GM23338 (cell line): ENCODE data around the gene LRP1B.

ENCODE experiments used
- CREB1 ChIP-seq: fragments of 250-450 bp; sonication (Bioruptor Pico); IDR thresholded peaks from 2 replicates; pipeline ENCODE4 v1.5.0; 2020; ENCODE audit warnings: low read depth, mild to moderate bottlenecking, moderate library complexity
- CTCF ChIP-seq, 2 experiments: fragments of 200-600 bp in 1 of 2; sonication (generic) in 1 of 2; conservative IDR thresholded peaks; 2 replicates each; pipeline versions ENCODE4 v1.5.1 to v1.6.1; 2016 to 2017; ENCODE audit warnings: antibody characterized with exemption in 2 of 2, low read depth in 2 of 2, mild to moderate bottlenecking in 2 of 2, moderate library complexity in 1 of 2
- ETS1 ChIP-seq: IDR thresholded peaks from 2 replicates; pipeline ENCODE4 v1.6.1; 2016; ENCODE audit warnings: antibody characterized with exemption
- EZH2 ChIP-seq: fragments of 200-600 bp; sonication (generic); IDR thresholded peaks from one replicate; pipeline ENCODE4 v1.8.0; 2017; ENCODE audit warnings: antibody characterized with exemption, mild to moderate bottlenecking, low read depth; ENCODE audit not compliant: unreplicated experiment
- EZH2phosphoT487 ChIP-seq: fragments of 200-600 bp; sonication (generic); IDR thresholded peaks from one replicate; pipeline ENCODE4 v1.8.1; 2018; ENCODE audit warnings: antibody characterized with exemption; ENCODE audit not compliant: unreplicated experiment
- JUNB ChIP-seq: IDR thresholded peaks from one replicate; pipeline ENCODE4 v1.6.1; 2016; ENCODE audit warnings: antibody characterized with exemption; ENCODE audit not compliant: unreplicated experiment
- NANOG ChIP-seq: IDR thresholded peaks from 2 replicates; pipeline ENCODE4 v1.6.1; 2016; ENCODE audit warnings: antibody characterized with exemption, borderline replicate concordance
- POLR2AphosphoS5 ChIP-seq: IDR thresholded peaks from 2 replicates; pipeline ENCODE4 v1.6.1; 2016; ENCODE audit warnings: antibody characterized with exemption, low read depth
- REST ChIP-seq: IDR thresholded peaks from one replicate; pipeline ENCODE4 v1.6.1; 2018; ENCODE audit warnings: antibody characterized with exemption; ENCODE audit not compliant: unreplicated experiment
- STAT1 ChIP-seq: IDR thresholded peaks from one replicate; pipeline ENCODE4 v1.6.1; 2016; ENCODE audit warnings: antibody characterized with exemption; ENCODE audit not compliant: unreplicated experiment
- ZNF114 ChIP-seq: fragments of 250-450 bp; sonication (Bioruptor Pico); IDR thresholded peaks from 2 replicates; pipeline ENCODE4 v1.5.0; 2020; ENCODE audit warnings: mild to moderate bottlenecking, moderate library complexity
- ZNF331 ChIP-seq: fragments of 250-450 bp; sonication (Bioruptor Pico); IDR thresholded peaks from 2 replicates; pipeline ENCODE4 v1.5.0; 2020; ENCODE audit warnings: low read depth, mild to moderate bottlenecking, moderate library complexity

GRCh38 chr2:140401056-140401455, 1729.8 kb downstream of the LRP1B start:
- TF ChIP-seq CTCF (conservative IDR thresholded peaks at IDR 0.05; ENCODE audit: low read depth in 2 of 2) (no peak), NANOG (no peak), EZH2 (no peak), POLR2AphosphoS5 (no peak), ZNF114 (CRISPR knock-in tag) (no peak), EZH2phosphoT487 (no peak), REST (no peak), CREB1 (CRISPR knock-in tag) (no peak), ETS1 (no peak), STAT1 (no peak), ZNF331 (no peak), JUNB (no peak)
